SK-N-MC (cell line): ENCODE results near the gene SKP2.

ENCODE experiments used
- EZH2 ChIP-seq: fragments of 200-600 bp; sonication (generic); IDR thresholded peaks from one replicate; pipeline ENCODE4 v1.6.1; 2017; ENCODE audit warnings: antibody characterized with exemption
- POLR2AphosphoS5 ChIP-seq: IDR thresholded peaks from 2 replicates; pipeline ENCODE4 v1.6.1; 2012; ENCODE audit warnings: mild to moderate bottlenecking, low read depth, low read length, borderline replicate concordance

DNA sequence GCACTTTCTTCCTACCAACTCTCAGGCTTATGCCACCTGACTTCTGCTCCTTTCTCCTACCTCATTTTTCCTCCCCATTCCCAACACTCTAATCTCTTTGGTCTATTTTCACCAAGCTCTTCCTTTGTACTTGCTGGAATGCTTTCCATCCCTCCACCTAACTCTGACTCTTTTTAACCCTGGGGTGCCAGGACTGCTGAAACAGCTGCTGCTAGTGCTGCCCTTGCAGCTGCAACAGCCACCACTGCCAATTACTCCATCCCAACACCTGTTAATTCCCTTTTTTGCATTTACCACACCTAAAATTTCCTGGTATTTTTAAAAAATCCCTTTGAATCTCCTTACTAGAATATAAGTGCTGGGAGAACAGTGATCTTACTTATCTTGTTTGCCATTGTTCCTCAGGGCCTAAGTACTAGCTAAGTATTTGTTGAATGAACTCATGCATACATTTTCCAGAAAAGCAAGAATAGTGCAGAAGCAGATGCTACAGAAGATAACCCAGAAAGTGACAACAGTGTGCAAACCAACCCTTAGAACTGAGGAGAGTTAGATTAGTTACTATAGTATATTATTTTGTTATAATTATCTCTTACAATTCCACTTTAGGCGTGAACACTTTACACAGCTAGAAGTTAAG, 78.4 kb downstream of the SKP2 start:
- TF ChIP-seq EZH2 (no peak), POLR2AphosphoS5 (no peak)
